ENCODE measurements around the gene LGR5. TPM values are rescaled to one million over a fixed set of nuclear protein-coding genes. Genes with fewer than 3 reads are reported as not detected.

LGR5 gene
- total RNA-seq, 1 experiment from 2014 or later = not detected

DNA sequence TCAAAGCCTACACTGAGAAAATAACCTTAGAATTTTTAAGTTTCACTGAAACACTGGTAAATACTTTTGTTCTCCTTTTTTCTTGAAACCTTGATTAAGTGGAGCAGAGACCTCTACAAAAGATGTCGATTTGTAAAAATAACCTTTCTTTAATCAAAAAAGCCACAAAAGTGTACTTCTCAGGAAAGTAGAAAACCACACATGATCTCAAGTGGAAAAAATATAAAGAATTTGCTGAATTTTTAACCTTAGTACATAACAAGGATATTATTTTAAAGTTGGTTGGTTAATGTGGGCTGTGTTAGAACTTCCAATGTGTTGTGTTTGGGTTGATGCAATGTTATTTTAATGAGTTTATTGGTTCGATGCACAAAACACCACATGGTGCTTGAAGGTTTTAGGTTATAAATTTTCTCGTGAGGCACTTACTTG lies 8.6 kb downstream of the LGR5 start:
- no peaks in the 10 kb centered on the region for H3K9me3 ChIP-seq (ENCODE audit: control insufficient read depth in 1 of 2, insufficient read depth in 1 of 2, low read depth in 1 of 2, low read length in 2 of 2)
- H3K27ac ChIP-seq (ENCODE audit: low read depth, low read length) = no peak overlapping the region
- no peaks in the 10 kb centered on the region for H3K79me2 ChIP-seq (ENCODE audit: insufficient read depth, low read length)
- intact Hi-C loops (cut with micrococcal nuclease) = no loop called here
- H3K36me3 ChIP-seq (ENCODE audit: control insufficient read depth in 1 of 2, insufficient read depth in 2 of 2, low read length in 2 of 2) = no peaks in the 10 kb centered on the region
- H2AFZ ChIP-seq (ENCODE audit: low read depth, low read length, poor library complexity, severe bottlenecking) = no peak overlapping the region
- ChIA-PET RAD21 (ENCODE audit: low non-redundant PET in 1 of 2, low total read pairs in 2 of 2, uncharacterized antibody in 2 of 2, unreplicated experiment in 2 of 2) (no interaction called here), CTCF (no interaction called here), POLR2A (no interaction called here)
- H3K4me3 ChIP-seq (replicated peaks in 1 of 2; ENCODE audit: low read depth in 1 of 2, low read length in 2 of 2) = no peak overlapping the region
- no peaks in the 10 kb centered on the region for H3K4me1 ChIP-seq (ENCODE audit: control insufficient read depth in 1 of 2, insufficient read depth in 2 of 2, low read length in 2 of 2)
- no peaks in the 10 kb centered on the region; the same call in 1 of the 2 replicates for H3K27me3 ChIP-seq (ENCODE audit: insufficient read depth, low read length)
- H3K9me2 ChIP-seq (ENCODE audit: insufficient read depth) = no peaks in the 10 kb centered on the region
- no peaks in the 10 kb centered on the region for H4K20me1 ChIP-seq (ENCODE audit: insufficient read depth)
- BruUV-seq (replicated peaks) = no TSS peak
- no peak for ATAC-seq
- no peak overlapping the region for H3K4me2 ChIP-seq (ENCODE audit: low read length)
- TF ChIP-seq, protein P1, sequence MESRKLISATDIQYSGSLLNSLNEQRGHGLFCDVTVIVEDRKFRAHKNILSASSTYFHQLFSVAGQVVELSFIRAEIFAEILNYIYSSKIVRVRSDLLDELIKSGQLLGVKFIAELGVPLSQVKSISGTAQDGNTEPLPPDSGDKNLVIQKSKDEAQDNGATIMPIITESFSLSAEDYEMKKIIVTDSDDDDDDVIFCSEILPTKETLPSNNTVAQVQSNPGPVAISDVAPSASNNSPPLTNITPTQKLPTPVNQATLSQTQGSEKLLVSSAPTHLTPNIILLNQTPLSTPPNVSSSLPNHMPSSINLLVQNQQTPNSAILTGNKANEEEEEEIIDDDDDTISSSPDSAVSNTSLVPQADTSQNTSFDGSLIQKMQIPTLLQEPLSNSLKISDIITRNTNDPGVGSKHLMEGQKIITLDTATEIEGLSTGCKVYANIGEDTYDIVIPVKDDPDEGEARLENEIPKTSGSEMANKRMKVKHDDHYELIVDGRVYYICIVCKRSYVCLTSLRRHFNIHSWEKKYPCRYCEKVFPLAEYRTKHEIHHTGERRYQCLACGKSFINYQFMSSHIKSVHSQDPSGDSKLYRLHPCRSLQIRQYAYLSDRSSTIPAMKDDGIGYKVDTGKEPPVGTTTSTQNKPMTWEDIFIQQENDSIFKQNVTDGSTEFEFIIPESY (IDR thresholded peaks at IDR 0.05; ENCODE audit: extremely low read depth, insufficient replicate concordance, low read length) = no peak
- no peak for TF ChIP-seq POLR2AphosphoS5 (IDR thresholded peaks at IDR 0.05; ENCODE audit: low read depth, low read length)
- TF ChIP-seq, protein P2, sequence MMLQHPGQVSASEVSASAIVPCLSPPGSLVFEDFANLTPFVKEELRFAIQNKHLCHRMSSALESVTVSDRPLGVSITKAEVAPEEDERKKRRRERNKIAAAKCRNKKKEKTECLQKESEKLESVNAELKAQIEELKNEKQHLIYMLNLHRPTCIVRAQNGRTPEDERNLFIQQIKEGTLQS (IDR thresholded peaks at IDR 0.05) = no peak
- TF ChIP-seq TCF7L2 (IDR thresholded peaks at IDR 0.05; ENCODE audit: borderline replicate concordance, extremely low read depth, insufficient read depth, insufficient read length) = no peak
- TF ChIP-seq SP1 (IDR thresholded peaks at IDR 0.05; ENCODE audit: low read depth) = no peak
- TF ChIP-seq, protein P3, sequence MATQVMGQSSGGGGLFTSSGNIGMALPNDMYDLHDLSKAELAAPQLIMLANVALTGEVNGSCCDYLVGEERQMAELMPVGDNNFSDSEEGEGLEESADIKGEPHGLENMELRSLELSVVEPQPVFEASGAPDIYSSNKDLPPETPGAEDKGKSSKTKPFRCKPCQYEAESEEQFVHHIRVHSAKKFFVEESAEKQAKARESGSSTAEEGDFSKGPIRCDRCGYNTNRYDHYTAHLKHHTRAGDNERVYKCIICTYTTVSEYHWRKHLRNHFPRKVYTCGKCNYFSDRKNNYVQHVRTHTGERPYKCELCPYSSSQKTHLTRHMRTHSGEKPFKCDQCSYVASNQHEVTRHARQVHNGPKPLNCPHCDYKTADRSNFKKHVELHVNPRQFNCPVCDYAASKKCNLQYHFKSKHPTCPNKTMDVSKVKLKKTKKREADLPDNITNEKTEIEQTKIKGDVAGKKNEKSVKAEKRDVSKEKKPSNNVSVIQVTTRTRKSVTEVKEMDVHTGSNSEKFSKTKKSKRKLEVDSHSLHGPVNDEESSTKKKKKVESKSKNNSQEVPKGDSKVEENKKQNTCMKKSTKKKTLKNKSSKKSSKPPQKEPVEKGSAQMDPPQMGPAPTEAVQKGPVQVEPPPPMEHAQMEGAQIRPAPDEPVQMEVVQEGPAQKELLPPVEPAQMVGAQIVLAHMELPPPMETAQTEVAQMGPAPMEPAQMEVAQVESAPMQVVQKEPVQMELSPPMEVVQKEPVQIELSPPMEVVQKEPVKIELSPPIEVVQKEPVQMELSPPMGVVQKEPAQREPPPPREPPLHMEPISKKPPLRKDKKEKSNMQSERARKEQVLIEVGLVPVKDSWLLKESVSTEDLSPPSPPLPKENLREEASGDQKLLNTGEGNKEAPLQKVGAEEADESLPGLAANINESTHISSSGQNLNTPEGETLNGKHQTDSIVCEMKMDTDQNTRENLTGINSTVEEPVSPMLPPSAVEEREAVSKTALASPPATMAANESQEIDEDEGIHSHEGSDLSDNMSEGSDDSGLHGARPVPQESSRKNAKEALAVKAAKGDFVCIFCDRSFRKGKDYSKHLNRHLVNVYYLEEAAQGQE (IDR thresholded peaks at IDR 0.05; ENCODE audit: low read depth) = no peak
- TF ChIP-seq ZFX (IDR thresholded peaks at IDR 0.05) = no peak
- no peak for TF ChIP-seq FOSL1 (IDR thresholded peaks at IDR 0.05; ENCODE audit: low read depth)
- no peak for TF ChIP-seq YY1 (IDR thresholded peaks at IDR 0.05; ENCODE audit: extremely low read depth, insufficient replicate concordance, low read depth, low read length)
- no peak for TF ChIP-seq CEBPB (IDR thresholded peaks at IDR 0.05; ENCODE audit: low read depth)
- TF ChIP-seq CBX3 (IDR thresholded peaks at IDR 0.05; ENCODE audit: low read depth) = no peak
- no peak for TF ChIP-seq EZH2 (IDR thresholded peaks at IDR 0.05)
- no peak for TF ChIP-seq SIN3A (IDR thresholded peaks at IDR 0.05; ENCODE audit: low read depth)
- TF ChIP-seq, protein P4, sequence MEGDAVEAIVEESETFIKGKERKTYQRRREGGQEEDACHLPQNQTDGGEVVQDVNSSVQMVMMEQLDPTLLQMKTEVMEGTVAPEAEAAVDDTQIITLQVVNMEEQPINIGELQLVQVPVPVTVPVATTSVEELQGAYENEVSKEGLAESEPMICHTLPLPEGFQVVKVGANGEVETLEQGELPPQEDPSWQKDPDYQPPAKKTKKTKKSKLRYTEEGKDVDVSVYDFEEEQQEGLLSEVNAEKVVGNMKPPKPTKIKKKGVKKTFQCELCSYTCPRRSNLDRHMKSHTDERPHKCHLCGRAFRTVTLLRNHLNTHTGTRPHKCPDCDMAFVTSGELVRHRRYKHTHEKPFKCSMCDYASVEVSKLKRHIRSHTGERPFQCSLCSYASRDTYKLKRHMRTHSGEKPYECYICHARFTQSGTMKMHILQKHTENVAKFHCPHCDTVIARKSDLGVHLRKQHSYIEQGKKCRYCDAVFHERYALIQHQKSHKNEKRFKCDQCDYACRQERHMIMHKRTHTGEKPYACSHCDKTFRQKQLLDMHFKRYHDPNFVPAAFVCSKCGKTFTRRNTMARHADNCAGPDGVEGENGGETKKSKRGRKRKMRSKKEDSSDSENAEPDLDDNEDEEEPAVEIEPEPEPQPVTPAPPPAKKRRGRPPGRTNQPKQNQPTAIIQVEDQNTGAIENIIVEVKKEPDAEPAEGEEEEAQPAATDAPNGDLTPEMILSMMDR (IDR thresholded peaks at IDR 0.05 in 2 of 3, conservative IDR thresholded peaks at IDR 0.05 in 1 of 3; ENCODE audit: borderline replicate concordance in 1 of 3, insufficient read depth in 1 of 3, low read depth in 2 of 3, low read length in 2 of 3) = no peak
- no peak for TF ChIP-seq RAD21 (IDR thresholded peaks at IDR 0.05; ENCODE audit: low read depth)
- TF ChIP-seq EZH2phosphoT487 (IDR thresholded peaks at IDR 0.05; ENCODE audit: borderline replicate concordance) = no peak
- TF ChIP-seq JUND (IDR thresholded peaks at IDR 0.05) = no peak
- DNase-seq (ENCODE audit: low read depth, low spot score) = no peak
- H3K9ac ChIP-seq (ENCODE audit: low read length) = no peak overlapping the region
